ENCODE results near the gene SNCAIP. TPM values are rescaled to one million over a fixed set of nuclear protein-coding genes. Genes with fewer than 3 reads are reported as not detected.
"Not testable (repeated sequence)": the region's sequence is repeated elsewhere in the genome, so short reads cannot be mapped to it uniquely, and the experiment has no call there.

SNCAIP gene
- total RNA-seq, 1 donor from 2014 or later = 0.23 TPM

GRCh38 chr5:122457178-122457826, 145.3 kb downstream of the SNCAIP start:
- peak; percentile 86 for ATAC-seq
- DNase-seq (ENCODE audit: low spot score) = no peak

GRCh38 chr5:122458278-122458872, 146.3 kb downstream of the SNCAIP start:
- DNase-seq (ENCODE audit: low spot score) (no peak), ATAC-seq (peak; percentile 74)

- ATAC-seq = no peak
- DNase-seq (ENCODE audit: low spot score) = no peak
These were observed 150.4 kb downstream of the SNCAIP start for GRCh38 chr5:122462486-122462885.

GRCh38 chr5:122463221-122463620, 151.2 kb downstream of the SNCAIP start:
- ATAC-seq (no peak), DNase-seq (ENCODE audit: low spot score) (no peak)

GRCh38 chr5:122464191-122464590, 152.2 kb downstream of the SNCAIP start:
- no peak for DNase-seq (ENCODE audit: low spot score)
- no peak for ATAC-seq

DNA sequence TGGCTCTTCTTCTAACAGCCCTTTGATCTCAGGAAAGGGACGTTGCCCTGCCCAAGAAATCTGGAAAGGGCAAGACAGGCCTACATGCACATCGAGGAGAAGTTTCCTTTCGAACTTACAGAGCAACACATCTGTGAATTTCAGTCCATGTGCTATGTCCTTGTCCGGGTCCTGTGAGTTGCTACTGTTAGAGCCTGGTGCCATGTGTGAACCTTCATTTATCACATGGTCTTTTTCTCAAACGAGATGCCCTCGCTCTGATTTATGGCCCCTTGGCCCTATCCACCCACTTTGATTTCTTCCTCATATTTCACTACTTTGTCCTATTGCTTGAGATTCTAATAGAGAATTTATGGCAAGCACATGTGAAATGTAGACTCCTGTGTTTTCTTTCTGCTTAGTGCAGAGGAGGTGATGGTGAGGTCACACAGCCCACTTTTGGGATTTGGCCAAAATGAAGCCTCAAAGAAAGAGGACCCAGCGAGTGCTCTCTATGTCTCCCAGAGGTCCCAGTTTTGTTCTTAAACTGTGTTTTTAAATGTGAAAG, 153.1 kb downstream of the SNCAIP start:
- ATAC-seq (no peak), DNase-seq (ENCODE audit: low spot score) (no peak)

GRCh38 chr5:122465994-122466393, 154.0 kb downstream of the SNCAIP start:
- ATAC-seq (no peak), DNase-seq (ENCODE audit: low spot score) (no peak)

DNA sequence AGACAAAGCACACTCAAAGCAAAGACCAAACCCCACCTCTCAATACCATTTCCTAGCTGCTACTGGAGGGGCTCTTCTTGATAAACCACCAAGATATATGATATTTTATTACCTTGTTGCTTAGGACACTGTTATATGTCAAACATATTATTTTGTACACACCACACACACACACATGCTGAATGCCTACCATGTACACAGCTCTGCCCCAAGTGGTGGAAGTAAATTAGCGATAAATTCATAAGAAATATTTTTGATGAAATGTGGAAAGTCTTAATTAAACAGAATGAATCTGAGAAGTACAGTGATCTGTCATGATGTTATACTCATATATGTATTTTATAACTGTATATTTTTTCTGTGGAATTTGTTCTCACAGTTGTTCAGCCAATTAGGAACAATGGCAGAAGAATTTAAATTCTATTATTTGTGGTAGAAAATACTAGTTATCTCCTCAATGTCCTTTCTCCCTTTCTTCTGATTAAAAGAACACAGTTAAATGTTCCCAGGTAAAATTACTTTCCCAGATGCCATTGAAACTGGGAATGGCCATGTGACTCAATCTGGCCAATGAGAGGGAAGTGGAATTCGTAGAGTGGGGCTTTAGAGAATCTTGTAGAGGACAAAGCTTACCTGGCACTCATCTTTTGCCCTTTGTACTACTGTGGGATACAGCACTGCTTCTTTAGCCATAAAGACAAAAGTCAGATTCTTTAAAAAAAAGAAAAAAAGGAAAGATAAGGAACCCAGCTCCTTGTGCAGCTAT, 156.5 kb downstream of the SNCAIP start:
- ATAC-seq = no peak
- DNase-seq (ENCODE audit: low spot score) = no peak

DNA sequence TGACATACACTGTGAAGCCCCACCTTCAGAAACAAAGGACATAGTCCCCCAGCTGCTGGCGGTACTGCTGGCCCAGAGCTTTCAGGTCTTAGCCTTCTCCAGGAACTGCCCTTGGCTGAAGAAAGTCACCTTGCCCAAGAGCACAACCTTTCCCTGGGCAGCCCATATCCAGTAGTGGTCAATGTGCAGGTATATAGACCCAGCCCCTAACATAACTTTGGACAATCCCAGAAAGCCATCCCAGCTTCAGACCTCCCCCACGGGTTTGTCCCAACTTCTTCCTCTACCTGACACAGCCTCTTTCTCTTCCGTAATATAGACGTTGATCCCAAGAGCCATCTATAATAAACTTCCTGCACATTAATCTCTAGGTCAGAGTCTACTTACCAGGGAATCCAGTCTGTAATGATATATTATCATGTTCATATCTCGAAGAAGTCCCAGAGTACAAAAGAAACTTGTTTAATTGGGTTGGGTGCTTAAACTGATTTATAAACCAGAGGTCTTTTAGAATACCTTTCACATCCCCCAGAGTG, 157.4 kb downstream of the SNCAIP start:
- DNase-seq (ENCODE audit: low spot score) (no peak), ATAC-seq (no peak)

DNA sequence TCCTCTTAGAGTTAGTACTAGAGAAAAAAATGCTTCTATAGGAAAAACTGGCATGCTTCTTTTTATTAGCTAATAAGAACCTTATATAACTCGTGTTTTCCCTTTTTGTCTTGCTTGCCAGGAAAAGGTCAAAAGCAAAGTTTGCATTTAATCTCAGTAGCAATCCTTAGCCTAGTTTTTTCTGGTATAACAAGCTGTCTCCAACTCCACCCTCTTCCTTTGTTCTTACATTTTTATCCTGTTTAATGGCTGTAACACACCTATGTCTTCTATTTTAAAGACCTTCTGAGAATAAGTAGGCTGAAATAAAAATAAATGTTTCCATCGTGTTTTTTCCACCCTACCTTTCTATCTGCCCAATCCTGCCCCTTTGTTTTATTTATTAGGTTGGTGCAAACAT, 158.3 kb downstream of the SNCAIP start:
- ATAC-seq (no peak), DNase-seq (ENCODE audit: low spot score) (no peak)

GRCh38 chr5:122471031-122471751, 159.2 kb downstream of the SNCAIP start:
- no peak for DNase-seq (ENCODE audit: low spot score)
- peak; percentile 45 for ATAC-seq

DNA sequence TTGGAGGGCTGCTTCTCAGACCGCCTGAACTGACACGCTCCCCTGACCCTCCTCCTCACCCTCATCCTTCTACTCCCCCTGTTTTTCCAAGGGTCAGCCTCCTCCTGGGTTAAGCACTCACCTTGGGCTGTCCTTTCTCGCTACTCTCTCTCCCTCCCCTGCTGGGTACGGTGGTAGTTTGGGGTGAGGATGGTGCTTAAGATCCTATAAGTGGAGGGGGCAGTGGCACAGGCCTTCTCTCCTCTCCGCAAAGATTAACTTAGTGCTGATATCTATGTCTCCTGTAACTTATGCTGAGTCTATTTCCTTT, 159.7 kb downstream of the SNCAIP start:
- no peak for ATAC-seq
- DNase-seq (ENCODE audit: low spot score) = no peak

DNA sequence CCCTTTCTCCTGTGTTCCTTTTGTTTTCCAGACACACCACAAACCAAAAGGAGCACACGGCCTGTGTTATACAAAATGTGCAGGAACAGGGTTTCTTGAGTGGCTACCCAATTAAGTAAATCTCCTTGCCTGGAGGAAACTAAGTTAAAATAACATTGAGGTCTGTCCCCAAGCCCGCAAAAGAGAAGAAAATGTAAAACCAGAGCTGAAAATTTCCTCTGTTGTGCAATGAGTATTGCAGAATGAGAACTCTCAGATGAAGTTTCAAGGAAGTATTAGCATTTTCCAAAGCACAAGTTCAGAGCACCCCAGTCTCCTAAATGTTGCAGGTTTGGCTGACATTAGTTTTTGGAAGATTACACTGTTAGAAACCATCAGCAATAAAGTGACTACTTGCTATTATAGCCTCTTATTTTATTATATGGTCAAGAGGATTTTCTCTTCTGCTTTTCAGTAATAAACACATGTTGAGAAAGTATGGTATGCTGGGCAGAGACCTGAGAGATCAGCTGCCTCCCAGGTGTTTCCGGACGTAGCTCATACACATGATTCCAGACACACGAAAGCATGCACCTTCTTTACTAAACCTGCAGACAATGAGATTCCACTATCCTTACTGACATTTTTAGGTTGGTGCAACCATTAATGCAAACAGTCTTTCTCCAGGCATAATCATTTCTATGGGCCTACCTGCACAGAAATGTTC, 161.3 kb downstream of the SNCAIP start:
- ATAC-seq (peak; percentile 23), DNase-seq (ENCODE audit: low spot score) (no peak)

DNA sequence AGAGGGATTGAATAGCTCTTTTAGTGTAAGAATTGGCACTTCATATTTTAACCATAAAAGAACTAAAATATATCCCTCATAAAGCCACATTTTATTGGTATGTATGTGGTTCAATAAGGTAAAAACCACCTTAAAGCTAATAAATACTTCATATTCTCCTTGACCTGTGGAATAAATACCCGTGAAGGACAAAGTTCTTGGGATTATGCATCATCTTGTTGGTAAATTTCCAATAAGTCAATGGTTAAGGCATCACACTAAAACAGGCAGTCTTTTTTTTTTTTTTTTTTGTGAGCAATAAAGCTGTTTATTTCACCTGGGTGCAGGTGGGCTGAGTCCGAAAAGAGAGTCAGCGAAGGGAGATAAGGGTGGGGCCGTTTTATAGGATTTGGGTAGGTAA, 161.9 kb downstream of the SNCAIP start:
- DNase-seq (ENCODE audit: low spot score) = no peak
- no peak for ATAC-seq

- DNase-seq (ENCODE audit: low spot score) = no peak
- ATAC-seq = peak; percentile 91
These were observed 166.9 kb downstream of the SNCAIP start for GRCh38 chr5:122478741-122479442.

DNA sequence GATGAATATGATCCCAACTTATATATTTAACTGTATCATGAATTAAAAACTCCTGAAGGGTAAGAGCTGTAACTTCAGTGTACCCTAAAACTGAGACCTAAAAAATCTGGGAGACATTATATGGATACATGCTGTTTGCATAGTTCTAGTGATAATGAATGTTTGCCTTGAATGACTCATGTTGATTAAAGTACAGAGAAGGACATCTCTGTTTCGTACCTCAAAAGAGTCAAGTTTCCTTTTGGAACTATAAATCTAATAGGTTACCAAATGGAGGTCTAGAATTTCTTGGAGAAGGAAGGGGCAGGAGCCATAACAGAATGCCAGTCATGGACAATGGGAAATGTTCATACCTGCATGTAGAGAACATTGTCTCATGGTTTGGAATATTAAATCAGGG, 168.1 kb downstream of the SNCAIP start:
- ATAC-seq = peak; percentile 45
- no peak for DNase-seq (ENCODE audit: low spot score)

DNA sequence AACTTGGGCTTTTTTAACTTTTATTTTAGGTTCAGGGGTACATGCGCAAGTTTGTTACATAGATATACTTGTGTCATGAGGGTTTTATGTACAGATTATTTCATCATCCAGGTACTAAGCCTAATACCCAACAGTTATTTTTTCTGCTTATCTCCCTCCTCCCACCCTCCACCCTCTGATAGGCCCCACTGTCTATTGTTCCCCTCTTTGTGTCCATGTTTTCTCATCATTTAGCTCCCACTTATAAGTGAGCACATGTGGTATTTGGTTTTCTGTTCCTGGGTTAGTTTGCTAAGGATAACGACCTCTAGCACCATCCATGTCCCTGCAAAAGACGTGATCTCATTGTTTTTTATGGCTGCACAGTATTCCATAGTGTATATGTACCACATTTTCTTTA, 172.1 kb downstream of the SNCAIP start:
- no peak for DNase-seq (ENCODE audit: low spot score)

GRCh38 chr5:122485226-122485625, 173.2 kb downstream of the SNCAIP start:
- no peak for ATAC-seq
- DNase-seq (ENCODE audit: low spot score) = no peak

More for the DNA sequence above, 172.1 kb downstream of the SNCAIP start:
- no peak for ATAC-seq

- ATAC-seq = peak; percentile 43
These were observed 174.6 kb downstream of the SNCAIP start for GRCh38 chr5:122486616-122487015.

DNA sequence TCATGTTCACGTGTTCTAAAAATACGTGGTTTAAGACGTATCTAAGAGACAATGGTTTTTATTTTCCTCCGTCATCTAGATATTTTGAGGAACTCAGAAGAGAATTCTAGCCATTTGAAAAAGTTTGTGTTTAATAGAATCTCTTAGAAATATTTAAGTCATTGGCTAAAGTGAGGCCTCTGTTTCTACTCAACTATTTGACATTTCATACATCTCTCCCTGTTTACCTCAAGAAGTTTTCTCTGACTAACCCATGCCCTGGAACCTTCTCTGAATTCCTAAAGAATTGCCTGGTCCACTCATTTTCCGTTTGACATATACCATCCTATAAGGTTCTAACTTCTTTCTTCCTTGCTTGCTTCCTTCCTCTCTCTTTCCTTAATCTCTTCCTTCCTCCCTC, 178.7 kb downstream of the SNCAIP start:
- no peak for ATAC-seq

More at GRCh38 chr5:122486616-122487015, 174.6 kb downstream of the SNCAIP start:
- DNase-seq (ENCODE audit: low spot score) = not testable (repeated sequence)

More for the DNA sequence above, 178.7 kb downstream of the SNCAIP start:
- no peak for DNase-seq (ENCODE audit: low spot score)

Data from left lobe of liver (tissue), 2 donors.